OCI-LY3 (cell line): Measurements from ENCODE around the gene COPZ2.
"Not testable (repeated sequence)": the region's sequence is repeated elsewhere in the genome, so short reads cannot be mapped to it uniquely, and the experiment has no call there.

Source experiments
- H2AFZ ChIP-seq: fragments of 200-600, 300-600 bp; shearing (Covaris generic); 2 replicates; pipeline ENCODE4 v1.6.0; 2014; ENCODE audit warnings: antibody characterized with exemption, low read depth, low read length
- H3K27ac ChIP-seq: fragments of 200-600, 300-600 bp; sonication (generic); 2 replicates; pipeline ENCODE4 v1.5.1; 2014; ENCODE audit warnings: mild to moderate bottlenecking, low read length, moderate library complexity, mixed read lengths
- H3K27me3 ChIP-seq: fragments of 200-600, 300-600 bp; sonication (generic); 2 replicates; pipeline ENCODE4 v1.6.1; 2014; ENCODE audit warnings: low read depth, low read length, mixed read lengths
- H3K36me3 ChIP-seq: fragments of 200-600, 300-600 bp; sonication (generic); replicated peaks from 2 replicates; pipeline ENCODE3; 2014; ENCODE audit warnings: low read depth, low read length, mixed read lengths
- H3K4me1 ChIP-seq: fragments of 300-600, 200-600 bp; sonication (generic); 2 replicates; pipeline ENCODE4 v1.6.1; 2014; ENCODE audit warnings: low read length, mixed read lengths
- H3K4me2 ChIP-seq: fragments of 200-600, 300-600 bp; sonication (generic); 2 replicates; pipeline ENCODE4 v1.6.1; 2014; ENCODE audit warnings: low read length, mixed read lengths
- H3K4me3 ChIP-seq: fragments of 300-600, 200-600 bp; sonication (generic); 2 replicates; pipeline ENCODE4 v1.5.1; 2014; ENCODE audit warnings: antibody characterized with exemption, mild to moderate bottlenecking, low read length, moderate library complexity
- H3K79me2 ChIP-seq: fragments of 300-600, 200-600 bp; shearing (Covaris generic); 2 replicates; pipeline ENCODE4 v1.6.1; 2014; ENCODE audit warnings: mild to moderate bottlenecking, low read length, mixed read lengths
- H3K9ac ChIP-seq: fragments of 300-600, 200-600 bp; shearing (Covaris generic); 2 replicates; pipeline ENCODE4 v1.6.0; 2014; ENCODE audit warnings: mild to moderate bottlenecking, low read length, moderate library complexity
- H3K9me3 ChIP-seq: fragments of 200-600, 300-600 bp; shearing (Covaris generic); 2 replicates; pipeline ENCODE4 v1.6.1; 2014; ENCODE audit warnings: low read length, mixed read lengths; ENCODE audit not compliant: insufficient read depth
- H4K20me1 ChIP-seq: fragments of 200-600, 300-600 bp; sonication (generic); 2 replicates; pipeline ENCODE4 v1.6.1; 2016; ENCODE audit warnings: low read length, mixed read lengths; ENCODE audit not compliant: insufficient read depth
- EZH2phosphoT487 ChIP-seq: fragments of 200-600 bp; shearing (Covaris generic); IDR thresholded peaks from 2 replicates; pipeline ENCODE4 v1.6.1; 2018; ENCODE audit warnings: antibody characterized with exemption, mixed run types, low read depth
- TF ChIP-seq, protein P1 (sequence below): fragments of 200-600, 300-600 bp; sonication (generic); IDR thresholded peaks from 2 replicates; pipeline ENCODE4 v1.5.1; 2014; ENCODE audit warnings: antibody characterized with exemption, low read length, low read depth

The COPZ2 gene

DNA sequence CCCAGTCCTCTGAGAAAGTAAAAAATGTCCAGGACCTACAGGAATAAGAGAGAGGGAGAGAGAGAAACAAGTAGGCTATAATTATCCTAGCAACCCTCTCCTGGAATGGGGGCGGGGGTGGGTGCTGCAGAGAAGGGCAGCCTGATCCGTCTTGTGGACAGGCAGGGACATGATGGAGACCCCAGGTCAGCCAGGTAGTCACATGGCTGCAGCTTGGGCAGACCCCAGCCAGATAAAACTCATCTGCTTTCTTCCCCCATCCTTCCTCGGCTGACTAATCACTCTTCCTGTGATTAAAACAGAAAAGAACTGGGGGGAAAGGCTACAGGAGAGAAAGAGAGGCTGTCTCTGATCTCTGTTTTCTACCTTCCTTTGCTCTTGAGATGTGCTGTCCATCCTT is 32.6 kb downstream of the COPZ2 start:
- Histone ChIP-seq H3K79me2 (no peaks in the 10 kb centered on the region), H2AFZ (peak overlapping the region; percentile 14; the same call in 1 of the 2 replicates), H3K27ac (no peak overlapping the region)

DNA sequence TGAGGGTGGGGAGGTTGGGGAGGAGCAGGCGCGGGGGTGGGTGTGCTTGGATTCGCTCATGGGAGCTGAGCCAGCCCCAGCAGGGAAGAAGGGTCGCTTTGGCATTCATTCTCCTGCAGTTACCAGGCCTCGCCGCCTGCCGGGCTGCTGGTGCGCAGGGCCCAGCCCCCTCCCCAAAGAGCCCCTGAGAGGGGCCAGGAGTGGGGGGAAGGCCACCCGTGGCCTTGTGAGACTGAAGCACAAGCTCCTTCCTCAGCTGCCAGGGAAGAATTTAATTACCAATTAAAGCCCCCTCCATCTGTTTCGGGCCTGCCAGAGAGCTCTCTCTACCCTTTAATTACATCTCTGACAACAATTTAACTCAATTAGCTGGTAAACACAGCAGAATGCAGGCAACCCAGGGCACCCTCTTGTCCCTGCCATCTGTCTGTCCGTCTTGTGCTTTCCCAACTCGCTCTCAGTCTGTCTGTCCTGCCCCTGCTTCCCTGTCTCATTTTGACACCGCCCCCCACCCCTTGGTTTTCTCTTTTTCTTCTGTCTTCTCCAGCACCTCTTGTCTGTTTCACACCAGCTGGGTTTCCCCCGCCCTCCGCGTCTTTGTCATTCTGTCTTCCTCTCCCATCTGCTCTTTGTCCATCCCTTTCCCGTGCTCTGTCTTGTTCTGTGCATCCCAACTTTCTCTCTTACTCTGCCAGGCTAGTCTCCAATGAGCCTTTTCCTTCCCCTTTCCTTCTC is 34.0 kb downstream of the COPZ2 start:
- Histone ChIP-seq H3K79me2 (no peaks in the 10 kb centered on the region), H3K9me3 (no peaks in the 10 kb centered on the region), H3K27ac (no peak overlapping the region), H3K4me1 (peaks cover 33% of the 10 kb centered on the region), H3K4me2 (no peak overlapping the region), H3K9ac (no peak overlapping the region), H3K36me3 (no peaks in the 10 kb centered on the region), H3K4me3 (no peak overlapping the region), H4K20me1 (no peaks in the 10 kb centered on the region), H3K27me3 (0 out of 2 replicates have a peak, but pooled peaks cover under 1% of the 10 kb centered on the region), H2AFZ (no peak overlapping the region)
- TF ChIP-seq EZH2phosphoT487, result no peak
- TF ChIP-seq, protein P1, sequence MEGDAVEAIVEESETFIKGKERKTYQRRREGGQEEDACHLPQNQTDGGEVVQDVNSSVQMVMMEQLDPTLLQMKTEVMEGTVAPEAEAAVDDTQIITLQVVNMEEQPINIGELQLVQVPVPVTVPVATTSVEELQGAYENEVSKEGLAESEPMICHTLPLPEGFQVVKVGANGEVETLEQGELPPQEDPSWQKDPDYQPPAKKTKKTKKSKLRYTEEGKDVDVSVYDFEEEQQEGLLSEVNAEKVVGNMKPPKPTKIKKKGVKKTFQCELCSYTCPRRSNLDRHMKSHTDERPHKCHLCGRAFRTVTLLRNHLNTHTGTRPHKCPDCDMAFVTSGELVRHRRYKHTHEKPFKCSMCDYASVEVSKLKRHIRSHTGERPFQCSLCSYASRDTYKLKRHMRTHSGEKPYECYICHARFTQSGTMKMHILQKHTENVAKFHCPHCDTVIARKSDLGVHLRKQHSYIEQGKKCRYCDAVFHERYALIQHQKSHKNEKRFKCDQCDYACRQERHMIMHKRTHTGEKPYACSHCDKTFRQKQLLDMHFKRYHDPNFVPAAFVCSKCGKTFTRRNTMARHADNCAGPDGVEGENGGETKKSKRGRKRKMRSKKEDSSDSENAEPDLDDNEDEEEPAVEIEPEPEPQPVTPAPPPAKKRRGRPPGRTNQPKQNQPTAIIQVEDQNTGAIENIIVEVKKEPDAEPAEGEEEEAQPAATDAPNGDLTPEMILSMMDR, result no peak

More for the DNA sequence above, 32.6 kb downstream of the COPZ2 start:
- Histone ChIP-seq H3K9ac (no peak overlapping the region), H3K4me3 (peak overlapping the region; percentile 15; the same call in 1 of the 2 replicates), H3K27me3 (0 out of 2 replicates have a peak, but pooled peaks cover 8% of the 10 kb centered on the region), H4K20me1 (no peaks in the 10 kb centered on the region), H3K4me2 (peak overlapping the region; percentile 55), H3K9me3 (no peaks in the 10 kb centered on the region), H3K4me1 (peaks cover 33% of the 10 kb centered on the region), H3K36me3 (no peaks in the 10 kb centered on the region)
- TF ChIP-seq EZH2phosphoT487, result no peak
- TF ChIP-seq, protein P1, result no peak

GRCh38 chr17:48002916-48003416 is 34.6 kb downstream of the COPZ2 start:
- H3K27me3 ChIP-seq, result no peaks in the 10 kb centered on the region
- no peaks in the 10 kb centered on the region for H3K36me3 ChIP-seq
- no peak overlapping the region for H3K27ac ChIP-seq
- no peaks in the 10 kb centered on the region for H3K79me2 ChIP-seq
- no peaks in the 10 kb centered on the region for H3K9me3 ChIP-seq
- no peak for TF ChIP-seq EZH2phosphoT487
- TF ChIP-seq, protein P1, result no peak
- H4K20me1 ChIP-seq, result no peaks in the 10 kb centered on the region
- H3K4me1 ChIP-seq, result peaks cover 33% of the 10 kb centered on the region
- H3K4me2 ChIP-seq, result peak overlapping the region; percentile 27
- H2AFZ ChIP-seq, result peak overlapping the region; percentile 59
- H3K9ac ChIP-seq, result 0 out of 2 replicates have a peak overlapping the region, but pooled peaks have one; percentile 14
- H3K4me3 ChIP-seq, result no peak overlapping the region

GRCh38 chr17:48002266-48002915 is 35.2 kb downstream of the COPZ2 start:
- no peak overlapping the region for H3K4me3 ChIP-seq

GRCh38 chr17:48001657-48002056 is 35.9 kb downstream of the COPZ2 start:
- H3K9me3 ChIP-seq, H3K4me2 ChIP-seq, H3K4me3 ChIP-seq, H3K27me3 ChIP-seq, H2AFZ ChIP-seq, H3K27ac ChIP-seq, H3K36me3 ChIP-seq, H3K9ac ChIP-seq, H3K79me2 ChIP-seq, H4K20me1 ChIP-seq: not testable (repeated sequence)
- H3K4me1 ChIP-seq, result peaks cover 33% of the 10 kb centered on the region

More at GRCh38 chr17:48002266-48002915, 35.2 kb downstream of the COPZ2 start:
- Histone ChIP-seq H3K9ac (0 out of 2 replicates have a peak overlapping the region, but pooled peaks have one; percentile 14), H3K9me3 (no peaks in the 10 kb centered on the region), H3K36me3 (no peaks in the 10 kb centered on the region), H3K27ac (no peak overlapping the region), H3K4me2 (peak overlapping the region; percentile 27), H4K20me1 (no peaks in the 10 kb centered on the region), H3K27me3 (no peaks in the 10 kb centered on the region), H3K79me2 (no peaks in the 10 kb centered on the region), H3K4me1 (peaks cover 33% of the 10 kb centered on the region), H2AFZ (peak overlapping the region; percentile 59)
- no peak for TF ChIP-seq EZH2phosphoT487
- TF ChIP-seq, protein P1, result no peak
